Measurements from ENCODE around the gene ALDH9A1.

Gene ALDH9A1

GRCh38 chr1:165629151-165629550 is 69.2 kb downstream of the ALDH9A1 start:
- no peak overlapping the region for H3K9ac ChIP-seq (ENCODE audit: low read depth, low read length)
- H3K27me3 ChIP-seq (ENCODE audit: control insufficient read depth, insufficient read depth, low read length) = no peaks in the 10 kb centered on the region
- H3K9me3 ChIP-seq (ENCODE audit: control insufficient read depth, insufficient read depth, low read length) = no peaks in the 10 kb centered on the region
- H3K4me1 ChIP-seq (ENCODE audit: control insufficient read depth, insufficient read depth, low read length) = peaks cover 12% of the 10 kb centered on the region
- H3K36me3 ChIP-seq (ENCODE audit: control insufficient read depth, insufficient read depth, low read length) = no peaks in the 10 kb centered on the region
- no peak overlapping the region for H3K4me3 ChIP-seq (ENCODE audit: low read depth, low read length)

GRCh38 chr1:165628147-165628822 is 70.1 kb downstream of the ALDH9A1 start:
- Histone ChIP-seq H3K9ac (ENCODE audit: low read depth, low read length) (no peak overlapping the region), H3K27me3 (ENCODE audit: control insufficient read depth, insufficient read depth, low read length) (no peaks in the 10 kb centered on the region), H3K36me3 (ENCODE audit: control insufficient read depth, insufficient read depth, low read length) (no peaks in the 10 kb centered on the region), H3K4me1 (ENCODE audit: control insufficient read depth, insufficient read depth, low read length) (peaks cover 12% of the 10 kb centered on the region), H3K4me3 (ENCODE audit: low read depth, low read length) (no peak overlapping the region), H3K9me3 (ENCODE audit: control insufficient read depth, insufficient read depth, low read length) (no peaks in the 10 kb centered on the region)

- no peaks in the 10 kb centered on the region for H3K4me1 ChIP-seq (ENCODE audit: control insufficient read depth, insufficient read depth, low read length)
- no peak overlapping the region for H3K9ac ChIP-seq (ENCODE audit: low read depth, low read length)
- no peaks in the 10 kb centered on the region for H3K27me3 ChIP-seq (ENCODE audit: control insufficient read depth, insufficient read depth, low read length)
- H3K4me3 ChIP-seq (ENCODE audit: low read depth, low read length) = no peak overlapping the region
- no peaks in the 10 kb centered on the region for H3K36me3 ChIP-seq (ENCODE audit: control insufficient read depth, insufficient read depth, low read length)
- no peaks in the 10 kb centered on the region for H3K9me3 ChIP-seq (ENCODE audit: control insufficient read depth, insufficient read depth, low read length)
Observed at GRCh38 chr1:165624441-165624840, 73.9 kb downstream of the ALDH9A1 start.

- Histone ChIP-seq H3K36me3 (ENCODE audit: control insufficient read depth, insufficient read depth, low read length) (no peaks in the 10 kb centered on the region), H3K9ac (ENCODE audit: low read depth, low read length) (no peak overlapping the region), H3K4me1 (ENCODE audit: control insufficient read depth, insufficient read depth, low read length) (no peaks in the 10 kb centered on the region)
Observed at GRCh38 chr1:165623624-165624023, 74.7 kb downstream of the ALDH9A1 start.

GRCh38 chr1:165619647-165620151 is 78.7 kb downstream of the ALDH9A1 start:
- Histone ChIP-seq H3K36me3 (ENCODE audit: control insufficient read depth, insufficient read depth, low read length) (no peaks in the 10 kb centered on the region), H3K9ac (ENCODE audit: low read depth, low read length) (no peak overlapping the region), H3K4me3 (ENCODE audit: low read depth, low read length) (no peak overlapping the region)

More at GRCh38 chr1:165623624-165624023, 74.7 kb downstream of the ALDH9A1 start:
- H3K27me3 ChIP-seq (ENCODE audit: control insufficient read depth, insufficient read depth, low read length) = no peaks in the 10 kb centered on the region
- no peaks in the 10 kb centered on the region for H3K9me3 ChIP-seq (ENCODE audit: control insufficient read depth, insufficient read depth, low read length)
- no peak overlapping the region for H3K4me3 ChIP-seq (ENCODE audit: low read depth, low read length)

GRCh38 chr1:165616987-165617546 is 81.3 kb downstream of the ALDH9A1 start:
- Histone ChIP-seq H3K9me3 (ENCODE audit: control insufficient read depth, insufficient read depth, low read length) (no peaks in the 10 kb centered on the region), H3K4me3 (ENCODE audit: low read depth, low read length) (no peak overlapping the region), H3K9ac (ENCODE audit: low read depth, low read length) (no peak overlapping the region), H3K27me3 (ENCODE audit: control insufficient read depth, insufficient read depth, low read length) (no peaks in the 10 kb centered on the region), H3K36me3 (ENCODE audit: control insufficient read depth, insufficient read depth, low read length) (no peaks in the 10 kb centered on the region), H3K4me1 (ENCODE audit: control insufficient read depth, insufficient read depth, low read length) (peaks cover 8% of the 10 kb centered on the region)

More at GRCh38 chr1:165619647-165620151, 78.7 kb downstream of the ALDH9A1 start:
- peaks cover 8% of the 10 kb centered on the region for H3K4me1 ChIP-seq (ENCODE audit: control insufficient read depth, insufficient read depth, low read length)
- H3K9me3 ChIP-seq (ENCODE audit: control insufficient read depth, insufficient read depth, low read length) = no peaks in the 10 kb centered on the region
- H3K27me3 ChIP-seq (ENCODE audit: control insufficient read depth, insufficient read depth, low read length) = no peaks in the 10 kb centered on the region

GRCh38 chr1:165616054-165616612 is 82.2 kb downstream of the ALDH9A1 start:
- Histone ChIP-seq H3K27me3 (ENCODE audit: control insufficient read depth, insufficient read depth, low read length) (no peaks in the 10 kb centered on the region), H3K9ac (ENCODE audit: low read depth, low read length) (no peak overlapping the region), H3K4me1 (ENCODE audit: control insufficient read depth, insufficient read depth, low read length) (peaks cover 8% of the 10 kb centered on the region), H3K9me3 (ENCODE audit: control insufficient read depth, insufficient read depth, low read length) (no peaks in the 10 kb centered on the region), H3K4me3 (ENCODE audit: low read depth, low read length) (no peak overlapping the region), H3K36me3 (ENCODE audit: control insufficient read depth, insufficient read depth, low read length) (no peaks in the 10 kb centered on the region)

Data from iPS-15b (cell line).